ENCODE data around the gene SCNN1A. TPM values are rescaled to one million over a fixed set of nuclear protein-coding genes. Genes with fewer than 3 reads are reported as not detected.

The SCNN1A gene
- total RNA-seq: 21.7 and 28.6 TPM in 2 replicates
- 28.4 and 30.0 TPM in 2 replicates for polyA plus RNA-seq

GRCh38 chr12:6375269-6376078 is at the start of gene SCNN1A:
SCNN1A (minus strand) TSS chr12:6375563; CDS start chr12:6374783, 780 bp downstream.
- Histone ChIP-seq H4K20me1 (ENCODE audit: insufficient read depth, poor library complexity, severe bottlenecking) (no peaks in the 10 kb centered on the region), H3K4me1 (ENCODE audit: insufficient read depth) (peaks cover 58% of the 10 kb centered on the region), H3K79me2 (no peaks in the 10 kb centered on the region), H3K36me3 (replicated peaks; ENCODE audit: insufficient read depth, low read depth) (no peaks in the 10 kb centered on the region), H3K4me3 (no peak within 1 kb of the TSS), H3K4me2 (peak within 1 kb of the TSS; percentile 62), H3K9me2 (replicated peaks; ENCODE audit: insufficient read depth) (no peaks in the 10 kb centered on the region), H3K9me3 (ENCODE audit: low read depth) (no peaks in the 10 kb centered on the region), H3K27ac (peak within 1 kb of the TSS; percentile 94), H2AFZ (no peak within 1 kb of the TSS), H3K27me3 (no peaks in the 10 kb centered on the region)
- TF ChIP-seq CTCF (IDR thresholded peaks at IDR 0.05; ENCODE audit: poor library complexity): no peak
- no peak for TF ChIP-seq EZH2phosphoT487 (IDR thresholded peaks at IDR 0.05; ENCODE audit: low read depth, severe bottlenecking, unreplicated experiment)
- TF ChIP-seq EZH2 (IDR thresholded peaks at IDR 0.05; ENCODE audit: borderline replicate concordance): no peak
- whole genome bisulfite sequencing (ENCODE audit: low lambda C conversion rate, missing lambda C conversion rate): 62% methylated on average over 12 of the region's 15 CpGs
- DNase-seq (ENCODE audit: low spot score): peak; percentile 72

GRCh38 chr12:6424866-6425265 is 49.5 kb upstream of the SCNN1A start:
- H3K27ac ChIP-seq: no peak overlapping the region
- no peak for TF ChIP-seq EZH2phosphoT487 (IDR thresholded peaks at IDR 0.05; ENCODE audit: low read depth, severe bottlenecking, unreplicated experiment)
- TF ChIP-seq CTCF (IDR thresholded peaks at IDR 0.05; ENCODE audit: poor library complexity): no peak
- TF ChIP-seq EZH2 (IDR thresholded peaks at IDR 0.05; ENCODE audit: borderline replicate concordance): no peak
- no peaks in the 10 kb centered on the region for H3K9me3 ChIP-seq (ENCODE audit: low read depth)
- H3K27me3 ChIP-seq: no peaks in the 10 kb centered on the region
- no peaks in the 10 kb centered on the region for H3K36me3 ChIP-seq (replicated peaks; ENCODE audit: insufficient read depth, low read depth)
- no peak overlapping the region for H3K4me3 ChIP-seq
- 78% methylated on average over 8 of the region's 8 CpGs for WGBS (ENCODE audit: low lambda C conversion rate, missing lambda C conversion rate)
- no peaks in the 10 kb centered on the region for H3K9me2 ChIP-seq (replicated peaks; ENCODE audit: insufficient read depth)
- no peak overlapping the region for H3K4me2 ChIP-seq
- DNase-seq (ENCODE audit: low spot score): no peak
- H3K4me1 ChIP-seq (ENCODE audit: insufficient read depth): peaks cover 4% of the 10 kb centered on the region
- no peaks in the 10 kb centered on the region for H3K79me2 ChIP-seq
- H4K20me1 ChIP-seq (ENCODE audit: insufficient read depth, poor library complexity, severe bottlenecking): no peaks in the 10 kb centered on the region
- no peak overlapping the region for H2AFZ ChIP-seq

GRCh38 chr12:6424008-6424347 is 48.6 kb upstream of the SCNN1A start:
- no peak overlapping the region for H2AFZ ChIP-seq

More at GRCh38 chr12:6424008-6424347, 48.6 kb upstream of the SCNN1A start:
- Histone ChIP-seq H3K9me3 (ENCODE audit: low read depth) (no peaks in the 10 kb centered on the region), H3K4me2 (no peak overlapping the region), H3K79me2 (no peaks in the 10 kb centered on the region), H3K9me2 (replicated peaks; ENCODE audit: insufficient read depth) (no peaks in the 10 kb centered on the region), H4K20me1 (ENCODE audit: insufficient read depth, poor library complexity, severe bottlenecking) (no peaks in the 10 kb centered on the region), H3K4me3 (no peak overlapping the region), H3K36me3 (replicated peaks; ENCODE audit: insufficient read depth, low read depth) (no peaks in the 10 kb centered on the region), H3K27ac (no peak overlapping the region), H3K4me1 (ENCODE audit: insufficient read depth) (peaks cover 4% of the 10 kb centered on the region), H3K27me3 (no peaks in the 10 kb centered on the region)
- WGBS (ENCODE audit: low lambda C conversion rate, missing lambda C conversion rate): 79% methylated on average over 6 of the region's 6 CpGs
- DNase-seq (ENCODE audit: low spot score): no peak
- TF ChIP-seq CTCF (IDR thresholded peaks at IDR 0.05; ENCODE audit: poor library complexity) (no peak), EZH2 (IDR thresholded peaks at IDR 0.05; ENCODE audit: borderline replicate concordance) (no peak), EZH2phosphoT487 (IDR thresholded peaks at IDR 0.05; ENCODE audit: low read depth, severe bottlenecking, unreplicated experiment) (no peak)
